ENCODE results near the gene ATXN7L2. TPM values are rescaled to one million over a fixed set of nuclear protein-coding genes. Genes with fewer than 3 reads are reported as not detected.
A peak's percentile ranks its signal among the peaks of the same experiment; 100 is the strongest.

ATXN7L2 gene
- total RNA-seq, 1 donor: 2.9 TPM

GRCh38 chr1:109495738-109496137 lies 12.0 kb downstream of the ATXN7L2 start:
- no peak overlapping the region for H3K4me3 ChIP-seq (ENCODE audit: low read depth, low read length)
- TF ChIP-seq, protein P1, sequence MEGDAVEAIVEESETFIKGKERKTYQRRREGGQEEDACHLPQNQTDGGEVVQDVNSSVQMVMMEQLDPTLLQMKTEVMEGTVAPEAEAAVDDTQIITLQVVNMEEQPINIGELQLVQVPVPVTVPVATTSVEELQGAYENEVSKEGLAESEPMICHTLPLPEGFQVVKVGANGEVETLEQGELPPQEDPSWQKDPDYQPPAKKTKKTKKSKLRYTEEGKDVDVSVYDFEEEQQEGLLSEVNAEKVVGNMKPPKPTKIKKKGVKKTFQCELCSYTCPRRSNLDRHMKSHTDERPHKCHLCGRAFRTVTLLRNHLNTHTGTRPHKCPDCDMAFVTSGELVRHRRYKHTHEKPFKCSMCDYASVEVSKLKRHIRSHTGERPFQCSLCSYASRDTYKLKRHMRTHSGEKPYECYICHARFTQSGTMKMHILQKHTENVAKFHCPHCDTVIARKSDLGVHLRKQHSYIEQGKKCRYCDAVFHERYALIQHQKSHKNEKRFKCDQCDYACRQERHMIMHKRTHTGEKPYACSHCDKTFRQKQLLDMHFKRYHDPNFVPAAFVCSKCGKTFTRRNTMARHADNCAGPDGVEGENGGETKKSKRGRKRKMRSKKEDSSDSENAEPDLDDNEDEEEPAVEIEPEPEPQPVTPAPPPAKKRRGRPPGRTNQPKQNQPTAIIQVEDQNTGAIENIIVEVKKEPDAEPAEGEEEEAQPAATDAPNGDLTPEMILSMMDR (IDR thresholded peaks at IDR 0.05; ENCODE audit: insufficient read depth, low read length): no peak
- DNase-seq (ENCODE audit: low read depth): no peak

DNA sequence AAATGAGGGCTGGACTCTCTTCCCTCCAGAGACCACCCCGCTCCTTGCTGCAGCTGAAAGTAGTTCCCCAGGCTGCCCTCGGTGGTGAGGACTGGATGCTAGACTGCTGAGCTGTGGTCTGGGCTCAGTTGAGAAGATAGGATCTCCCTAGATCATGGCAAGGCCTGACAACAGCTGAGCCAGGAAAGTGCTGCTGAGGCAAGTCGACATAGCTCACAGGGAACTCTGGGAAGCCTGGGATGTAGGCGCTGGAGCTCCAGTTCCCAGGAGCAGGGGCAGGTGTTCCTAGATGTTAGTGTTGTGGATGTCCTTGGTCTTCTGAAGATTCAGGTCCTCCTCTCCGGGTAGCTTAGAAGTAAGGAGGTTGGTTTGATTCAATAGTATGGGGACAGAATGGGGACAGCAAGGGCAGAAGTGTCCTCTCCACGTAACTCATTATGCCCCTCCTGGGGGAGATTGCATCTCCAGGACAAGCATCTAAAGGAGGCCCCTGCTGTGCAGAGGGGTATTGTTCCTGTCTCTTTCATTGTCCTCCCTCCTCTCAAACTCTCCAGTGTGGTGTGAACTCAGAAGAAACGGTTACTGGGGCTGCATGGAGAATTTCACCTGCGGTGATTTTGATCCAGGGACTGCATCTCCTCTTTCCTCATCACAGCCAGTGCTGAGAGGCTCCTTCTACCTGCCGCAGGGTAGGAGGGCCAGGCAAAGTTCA lies 13.9 kb downstream of the ATXN7L2 start:
- peak; percentile 22 for DNase-seq (ENCODE audit: low read depth)
- TF ChIP-seq, protein P1 (IDR thresholded peaks at IDR 0.05; ENCODE audit: insufficient read depth, low read length): no peak

DNA sequence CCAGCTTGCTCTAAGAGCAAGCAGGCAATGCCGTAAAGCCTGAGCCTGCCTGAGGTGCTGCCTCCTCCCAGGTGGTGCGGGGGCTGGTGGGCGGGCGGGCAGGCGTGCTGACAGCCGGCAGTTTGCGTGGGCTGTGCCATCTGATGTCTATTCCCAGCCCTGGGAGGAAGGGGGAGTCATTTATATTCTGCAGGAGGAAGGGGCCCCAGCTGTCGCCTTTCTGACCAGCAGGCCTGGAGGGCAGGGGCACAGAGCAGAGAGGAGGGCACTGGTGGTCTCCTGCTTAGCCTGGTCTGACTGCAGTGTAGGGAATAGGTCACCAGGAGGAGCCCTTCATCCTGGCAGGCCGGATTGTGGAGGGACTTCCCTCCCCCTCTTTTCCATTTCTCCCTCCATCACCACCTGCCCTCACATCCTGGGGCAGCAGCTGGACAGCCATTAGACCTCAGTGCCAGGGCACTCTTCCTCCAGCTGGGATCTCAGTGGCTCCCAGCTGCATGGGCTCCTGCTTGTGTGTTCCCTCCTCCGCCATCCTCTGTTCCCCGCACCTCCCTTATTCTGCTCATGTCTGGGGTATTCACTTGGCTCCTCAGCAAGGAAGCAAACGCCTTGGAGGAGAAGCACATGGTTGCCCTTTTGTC lies 14.6 kb downstream of the ATXN7L2 start:
- H3K4me3 ChIP-seq (ENCODE audit: low read depth, low read length): no peak overlapping the region
- TF ChIP-seq, protein P1 (IDR thresholded peaks at IDR 0.05; ENCODE audit: insufficient read depth, low read length): peak; percentile 63
- peak; percentile 31 for DNase-seq (ENCODE audit: low read depth)

More for the DNA sequence above, 13.9 kb downstream of the ATXN7L2 start:
- H3K4me3 ChIP-seq (ENCODE audit: low read depth, low read length): no peak overlapping the region

DNA sequence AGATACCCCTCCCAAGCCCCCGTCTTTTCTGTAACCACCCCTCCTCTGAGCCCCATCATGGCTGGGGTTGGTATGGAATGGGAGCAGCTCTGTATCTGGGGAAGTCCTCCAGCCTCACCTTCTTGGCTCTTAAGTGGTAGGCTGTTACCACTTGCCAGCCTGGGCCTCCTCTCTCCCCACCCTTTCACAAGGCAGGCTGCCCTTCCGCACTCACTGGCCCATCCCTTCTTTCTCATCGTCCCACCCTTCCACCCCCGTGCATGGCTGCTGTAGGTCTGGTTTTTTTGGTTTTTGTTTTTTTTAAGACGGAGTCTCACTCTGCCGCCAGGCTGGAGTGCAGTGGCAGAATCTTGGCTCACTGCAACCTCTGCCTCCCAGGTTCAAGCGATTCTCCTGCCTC lies 15.4 kb downstream of the ATXN7L2 start:
- DNase-seq (ENCODE audit: low read depth): peak; percentile 22
- H3K4me3 ChIP-seq (ENCODE audit: low read depth, low read length): no peak overlapping the region
- TF ChIP-seq, protein P1 (IDR thresholded peaks at IDR 0.05; ENCODE audit: insufficient read depth, low read length): no peak

GRCh38 chr1:109499661-109500536 lies 16.2 kb downstream of the ATXN7L2 start:
- TF ChIP-seq, protein P1 (IDR thresholded peaks at IDR 0.05; ENCODE audit: insufficient read depth, low read length): peak; percentile 54
- peak; percentile 62 for DNase-seq (ENCODE audit: low read depth)
- H3K4me3 ChIP-seq (ENCODE audit: low read depth, low read length): no peak overlapping the region

DNA sequence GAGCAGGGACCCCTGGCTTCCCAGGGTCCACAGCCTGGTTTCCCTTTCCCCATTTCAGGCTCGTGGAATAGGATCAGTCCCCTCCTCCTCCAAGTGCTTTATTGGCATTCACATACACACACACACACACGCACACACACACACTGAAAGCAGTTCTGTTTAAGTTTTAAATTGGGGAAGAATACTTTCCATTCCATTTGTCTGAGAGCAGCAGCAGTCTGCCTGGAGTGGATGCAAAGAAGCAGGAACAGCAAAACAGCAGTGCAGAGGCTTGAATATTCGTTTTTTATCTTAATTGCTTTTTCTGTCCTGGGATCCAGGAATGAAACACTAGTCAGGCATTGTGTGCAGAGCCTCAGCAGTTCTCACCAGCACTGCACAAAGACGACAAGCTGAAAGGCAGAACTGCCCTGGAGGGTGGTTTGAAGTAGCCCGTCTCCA lies 17.3 kb downstream of the ATXN7L2 start:
- DNase-seq (ENCODE audit: low read depth): peak; percentile 81
- H3K4me3 ChIP-seq (ENCODE audit: low read depth, low read length): no peak overlapping the region
- TF ChIP-seq, protein P1 (IDR thresholded peaks at IDR 0.05; ENCODE audit: insufficient read depth, low read length): no peak
